Urothelium cell line (cell line): ENCODE measurements around the gene NLN.
"Not testable (repeated sequence)": the region's sequence is repeated elsewhere in the genome, so short reads cannot be mapped to it uniquely, and the experiment has no call there.

ENCODE experiments used
- DNase-seq: peaks from one replicate; pipeline ENCODE4 v3.0.0; 2011; ENCODE audit warnings: low spot score, mixed read lengths
- FAIRE-seq: peaks from 2 replicates; lab custom pipeline; 2011; peaks lifted over from hg19 to GRCh38; lab: Jason Lieb, UNC

Gene NLN

GRCh38 chr5:65828022-65828896, 106.3 kb downstream of the NLN start:
- no peak for DNase-seq
- no peak for FAIRE-seq

- no peak for FAIRE-seq
- DNase-seq: no peak
These were observed 108.9 kb downstream of the NLN start for GRCh38 chr5:65830856-65831255.

GRCh38 chr5:65831276-65831675, 109.3 kb downstream of the NLN start:
- FAIRE-seq (no peak), DNase-seq (no peak)

GRCh38 chr5:65832152-65832551, 110.1 kb downstream of the NLN start:
- no peak for DNase-seq
- no peak for FAIRE-seq

GRCh38 chr5:65832603-65833228, 110.7 kb downstream of the NLN start:
- FAIRE-seq (no peak), DNase-seq (no peak)

- FAIRE-seq: no peak
These were observed 111.8 kb downstream of the NLN start for GRCh38 chr5:65833780-65834179.

GRCh38 chr5:65834306-65834705, 112.3 kb downstream of the NLN start:
- DNase-seq (no peak), FAIRE-seq (no peak)

More at GRCh38 chr5:65833780-65834179, 111.8 kb downstream of the NLN start:
- DNase-seq: no peak

- DNase-seq (no peak), FAIRE-seq (no peak)
These were observed 113.2 kb downstream of the NLN start for GRCh38 chr5:65835191-65835590.

GRCh38 chr5:65837139-65837538, 115.1 kb downstream of the NLN start:
- FAIRE-seq (no peak), DNase-seq (no peak)

- FAIRE-seq, DNase-seq: not testable (repeated sequence)
These were observed 117.2 kb downstream of the NLN start for GRCh38 chr5:65839170-65839569.

- DNase-seq (no peak), FAIRE-seq (no peak)
These were observed 118.1 kb downstream of the NLN start for GRCh38 chr5:65840071-65840470.

- DNase-seq, FAIRE-seq: not testable (repeated sequence)
These were observed 122.8 kb downstream of the NLN start for GRCh38 chr5:65844763-65845162.

GRCh38 chr5:65846101-65846500, 124.1 kb downstream of the NLN start:
- DNase-seq (no peak), FAIRE-seq (no peak)

- not testable (repeated sequence) for FAIRE-seq, DNase-seq
These were observed 125.0 kb downstream of the NLN start for GRCh38 chr5:65847019-65847418.

GRCh38 chr5:65849918-65850317, 127.9 kb downstream of the NLN start:
- not testable (repeated sequence) for DNase-seq, FAIRE-seq

GRCh38 chr5:65854925-65855324, 132.9 kb downstream of the NLN start:
- FAIRE-seq (no peak), DNase-seq (no peak)

GRCh38 chr5:65855766-65856315, 133.8 kb downstream of the NLN start:
- DNase-seq (no peak), FAIRE-seq (no peak)

GRCh38 chr5:65856520-65856919, 134.5 kb downstream of the NLN start:
- no peak for FAIRE-seq
- DNase-seq: no peak

GRCh38 chr5:65858316-65858715, 136.3 kb downstream of the NLN start:
- DNase-seq: no peak
- no peak for FAIRE-seq

GRCh38 chr5:65861830-65862241, 139.8 kb downstream of the NLN start:
- DNase-seq (peak; percentile 69), FAIRE-seq (no peak)

- FAIRE-seq: no peak
These were observed 140.4 kb downstream of the NLN start for GRCh38 chr5:65862384-65862783.

GRCh38 chr5:65863747-65864146, 141.7 kb downstream of the NLN start:
- FAIRE-seq (no peak), DNase-seq (no peak)

More at GRCh38 chr5:65862384-65862783, 140.4 kb downstream of the NLN start:
- DNase-seq: no peak
